NB4 (cell line): Measurements from ENCODE around the gene CYP19A1.

Experiments used
- MYC ChIP-seq: IDR thresholded peaks from 2 replicates; pipeline ENCODE4 v1.6.1; 2011; ENCODE audit warnings: low read depth, low read length
- POLR2A ChIP-seq: IDR thresholded peaks from 2 replicates; pipeline ENCODE4 v1.6.1; 2011; ENCODE audit warnings: mild to moderate bottlenecking; ENCODE audit not compliant: insufficient read length; ENCODE audit errors: extremely low read depth
- TF ChIP-seq, protein P1 (sequence below): IDR thresholded peaks from one replicate; pipeline ENCODE4 v1.5.1; 2012; ENCODE audit warnings: low read depth, low read length
- TF ChIP-seq, protein P2 (sequence below): IDR thresholded peaks from 2 replicates; pipeline ENCODE4 v1.6.1; 2011; ENCODE audit warnings: low read depth, low read length

DNA sequence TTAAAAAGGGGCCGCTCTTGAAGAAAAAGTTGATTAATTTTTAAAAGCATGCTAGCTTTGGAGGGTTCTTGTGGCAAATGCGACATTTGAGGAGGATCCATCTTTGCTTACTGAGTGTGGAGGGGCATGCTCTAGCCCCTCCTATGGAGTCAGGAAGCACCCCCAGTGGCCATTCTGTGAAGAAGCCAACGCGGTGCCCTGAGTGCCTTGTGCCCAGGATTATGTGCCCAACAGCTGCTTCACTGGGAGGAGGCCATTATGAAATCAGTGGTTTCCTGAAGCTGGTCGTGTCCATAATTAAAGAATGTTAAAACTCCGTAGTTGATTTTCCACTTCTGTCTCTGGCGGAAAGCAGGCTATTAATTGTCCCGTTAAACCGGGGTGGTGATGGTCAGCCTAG lies 174.6 kb downstream of the CYP19A1 start:
- TF ChIP-seq, protein P1, sequence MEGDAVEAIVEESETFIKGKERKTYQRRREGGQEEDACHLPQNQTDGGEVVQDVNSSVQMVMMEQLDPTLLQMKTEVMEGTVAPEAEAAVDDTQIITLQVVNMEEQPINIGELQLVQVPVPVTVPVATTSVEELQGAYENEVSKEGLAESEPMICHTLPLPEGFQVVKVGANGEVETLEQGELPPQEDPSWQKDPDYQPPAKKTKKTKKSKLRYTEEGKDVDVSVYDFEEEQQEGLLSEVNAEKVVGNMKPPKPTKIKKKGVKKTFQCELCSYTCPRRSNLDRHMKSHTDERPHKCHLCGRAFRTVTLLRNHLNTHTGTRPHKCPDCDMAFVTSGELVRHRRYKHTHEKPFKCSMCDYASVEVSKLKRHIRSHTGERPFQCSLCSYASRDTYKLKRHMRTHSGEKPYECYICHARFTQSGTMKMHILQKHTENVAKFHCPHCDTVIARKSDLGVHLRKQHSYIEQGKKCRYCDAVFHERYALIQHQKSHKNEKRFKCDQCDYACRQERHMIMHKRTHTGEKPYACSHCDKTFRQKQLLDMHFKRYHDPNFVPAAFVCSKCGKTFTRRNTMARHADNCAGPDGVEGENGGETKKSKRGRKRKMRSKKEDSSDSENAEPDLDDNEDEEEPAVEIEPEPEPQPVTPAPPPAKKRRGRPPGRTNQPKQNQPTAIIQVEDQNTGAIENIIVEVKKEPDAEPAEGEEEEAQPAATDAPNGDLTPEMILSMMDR = peak; percentile 18
- TF ChIP-seq POLR2A = no peak
- no peak for TF ChIP-seq MYC
- TF ChIP-seq, protein P2, sequence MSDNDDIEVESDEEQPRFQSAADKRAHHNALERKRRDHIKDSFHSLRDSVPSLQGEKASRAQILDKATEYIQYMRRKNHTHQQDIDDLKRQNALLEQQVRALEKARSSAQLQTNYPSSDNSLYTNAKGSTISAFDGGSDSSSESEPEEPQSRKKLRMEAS = no peak
